Measurements from ENCODE around the gene CDK5. TPM values are rescaled to one million over a fixed set of nuclear protein-coding genes. Genes with fewer than 3 reads are reported as not detected.
A peak's percentile ranks its signal among the peaks of the same experiment; 100 is the strongest.

The CDK5 gene
- total and polyA plus RNA-seq, 2 of the 13 experiments (the other 11 are each of a cell fraction or from before 2014, with no cell fraction given), result 16.4 to 21.3 TPM

DNA sequence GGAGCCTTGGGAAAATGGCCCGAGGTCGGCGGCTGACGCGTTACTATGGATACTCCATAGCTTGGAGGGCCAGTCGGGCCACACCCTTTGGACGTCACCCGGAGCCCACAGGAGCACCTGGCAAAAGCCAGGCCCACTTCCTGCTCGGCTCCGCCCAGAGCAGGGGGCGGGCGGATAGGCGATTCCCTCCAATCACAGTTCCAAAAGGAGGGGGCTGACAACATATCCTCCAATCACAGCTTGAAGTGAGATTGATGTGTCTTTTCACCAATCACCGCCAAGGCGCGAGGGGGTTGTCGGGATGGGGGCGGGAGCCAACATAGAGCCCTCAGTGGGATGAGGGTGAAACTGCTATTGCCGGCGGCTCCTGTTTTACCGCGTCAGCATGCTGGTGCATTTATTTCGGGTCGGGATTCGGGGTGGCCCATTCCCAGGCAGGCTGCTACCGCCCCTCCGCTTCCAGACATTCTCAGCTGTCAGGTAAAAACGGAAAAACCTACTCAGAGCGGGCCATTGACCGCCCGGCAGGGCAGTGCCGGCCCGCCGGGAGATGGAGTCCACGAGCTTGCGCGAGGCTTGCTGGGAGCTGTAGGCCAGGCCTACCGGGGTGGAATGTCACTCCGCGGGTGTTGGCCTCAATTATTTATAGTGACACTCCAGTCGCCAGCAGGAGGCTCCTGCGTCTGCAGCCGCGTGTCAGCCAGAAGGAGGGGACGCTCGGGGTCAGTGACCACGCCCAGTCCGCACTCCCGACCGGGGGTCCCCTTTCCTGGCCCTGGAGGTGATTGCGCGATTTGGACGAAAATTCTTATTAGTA, 29.4 kb downstream of the CDK5 start, which contains the start of gene ABCB8 (continued):
- TF ChIP-seq ZSCAN30 (CRISPR knock-in tag; IDR thresholded peaks at IDR 0.05) (no peak), ERF (CRISPR knock-in tag; IDR thresholded peaks at IDR 0.05) (no peak), SSRP1 (CRISPR knock-in tag; IDR thresholded peaks at IDR 0.05) (no peak), PHF21A (CRISPR knock-in tag; IDR thresholded peaks at IDR 0.05) (peak; percentile 76; the same call in 1 of the 2 replicates), CCDC6 (CRISPR knock-in tag; IDR thresholded peaks at IDR 0.05) (no peak), DNMT1 (CRISPR knock-in tag; IDR thresholded peaks at IDR 0.05) (no peak), THYN1 (CRISPR knock-in tag; IDR thresholded peaks at IDR 0.05; ENCODE audit: borderline replicate concordance, low read depth) (no peak), ZNF589 (CRISPR knock-in tag; conservative IDR thresholded peaks at IDR 0.05) (no peak), NR2F6 (IDR thresholded peaks at IDR 0.05) (no peak; the same call in 1 of the 2 replicates), NR2F6 (CRISPR knock-in tag; IDR thresholded peaks at IDR 0.05) (no peak; the same call in none of the 2 replicates), ZNF33B (CRISPR knock-in tag; IDR thresholded peaks at IDR 0.05) (no peak; the same call in 1 of the 2 replicates), RBM39 (IDR thresholded peaks at IDR 0.05; ENCODE audit: low read depth, low read length, poor library complexity, severe bottlenecking) (peak; percentile 81), CBX2 (IDR thresholded peaks at IDR 0.05; ENCODE audit: low read depth, low read length) (no peak), CBX2 (CRISPR knock-in tag; IDR thresholded peaks at IDR 0.05; ENCODE audit: low read depth) (no peak), KDM3A (CRISPR knock-in tag; IDR thresholded peaks at IDR 0.05; ENCODE audit: low read depth) (no peak), SMC3 (IDR thresholded peaks at IDR 0.05; ENCODE audit: low read length) (no peak), NFIC (IDR thresholded peaks at IDR 0.05; ENCODE audit: low read length) (no peak)
- TF ChIP-seq, protein P1, sequence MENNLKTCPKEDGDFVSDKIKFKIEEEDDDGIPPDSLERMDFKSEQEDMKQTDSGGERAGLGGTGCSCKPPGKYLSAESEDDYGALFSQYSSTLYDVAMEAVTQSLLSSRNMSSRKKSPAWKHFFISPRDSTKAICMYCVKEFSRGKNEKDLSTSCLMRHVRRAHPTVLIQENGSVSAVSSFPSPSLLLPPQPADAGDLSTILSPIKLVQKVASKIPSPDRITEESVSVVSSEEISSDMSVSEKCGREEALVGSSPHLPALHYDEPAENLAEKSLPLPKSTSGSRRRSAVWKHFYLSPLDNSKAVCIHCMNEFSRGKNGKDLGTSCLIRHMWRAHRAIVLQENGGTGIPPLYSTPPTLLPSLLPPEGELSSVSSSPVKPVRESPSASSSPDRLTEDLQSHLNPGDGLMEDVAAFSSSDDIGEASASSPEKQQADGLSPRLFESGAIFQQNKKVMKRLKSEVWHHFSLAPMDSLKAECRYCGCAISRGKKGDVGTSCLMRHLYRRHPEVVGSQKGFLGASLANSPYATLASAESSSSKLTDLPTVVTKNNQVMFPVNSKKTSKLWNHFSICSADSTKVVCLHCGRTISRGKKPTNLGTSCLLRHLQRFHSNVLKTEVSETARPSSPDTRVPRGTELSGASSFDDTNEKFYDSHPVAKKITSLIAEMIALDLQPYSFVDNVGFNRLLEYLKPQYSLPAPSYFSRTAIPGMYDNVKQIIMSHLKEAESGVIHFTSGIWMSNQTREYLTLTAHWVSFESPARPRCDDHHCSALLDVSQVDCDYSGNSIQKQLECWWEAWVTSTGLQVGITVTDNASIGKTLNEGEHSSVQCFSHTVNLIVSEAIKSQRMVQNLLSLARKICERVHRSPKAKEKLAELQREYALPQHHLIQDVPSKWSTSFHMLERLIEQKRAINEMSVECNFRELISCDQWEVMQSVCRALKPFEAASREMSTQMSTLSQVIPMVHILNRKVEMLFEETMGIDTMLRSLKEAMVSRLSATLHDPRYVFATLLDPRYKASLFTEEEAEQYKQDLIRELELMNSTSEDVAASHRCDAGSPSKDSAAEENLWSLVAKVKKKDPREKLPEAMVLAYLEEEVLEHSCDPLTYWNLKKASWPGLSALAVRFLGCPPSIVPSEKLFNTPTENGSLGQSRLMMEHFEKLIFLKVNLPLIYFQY (CRISPR knock-in tag; IDR thresholded peaks at IDR 0.05; ENCODE audit: borderline replicate concordance), result peak; percentile 12; the same call in 1 of the 2 replicates
- TF ChIP-seq, protein P2, sequence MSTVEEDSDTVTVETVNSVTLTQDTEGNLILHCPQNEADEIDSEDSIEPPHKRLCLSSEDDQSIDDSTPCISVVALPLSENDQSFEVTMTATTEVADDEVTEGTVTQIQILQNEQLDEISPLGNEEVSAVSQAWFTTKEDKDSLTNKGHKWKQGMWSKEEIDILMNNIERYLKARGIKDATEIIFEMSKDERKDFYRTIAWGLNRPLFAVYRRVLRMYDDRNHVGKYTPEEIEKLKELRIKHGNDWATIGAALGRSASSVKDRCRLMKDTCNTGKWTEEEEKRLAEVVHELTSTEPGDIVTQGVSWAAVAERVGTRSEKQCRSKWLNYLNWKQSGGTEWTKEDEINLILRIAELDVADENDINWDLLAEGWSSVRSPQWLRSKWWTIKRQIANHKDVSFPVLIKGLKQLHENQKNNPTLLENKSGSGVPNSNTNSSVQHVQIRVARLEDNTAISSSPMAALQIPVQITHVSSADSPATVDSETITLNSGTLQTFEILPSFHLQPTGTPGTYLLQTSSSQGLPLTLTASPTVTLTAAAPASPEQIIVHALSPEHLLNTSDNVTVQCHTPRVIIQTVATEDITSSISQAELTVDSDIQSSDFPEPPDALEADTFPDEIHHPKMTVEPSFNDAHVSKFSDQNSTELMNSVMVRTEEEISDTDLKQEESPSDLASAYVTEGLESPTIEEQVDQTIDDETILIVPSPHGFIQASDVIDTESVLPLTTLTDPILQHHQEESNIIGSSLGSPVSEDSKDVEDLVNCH (CRISPR knock-in tag; IDR thresholded peaks at IDR 0.05), result no peak
- TF ChIP-seq, protein P3, sequence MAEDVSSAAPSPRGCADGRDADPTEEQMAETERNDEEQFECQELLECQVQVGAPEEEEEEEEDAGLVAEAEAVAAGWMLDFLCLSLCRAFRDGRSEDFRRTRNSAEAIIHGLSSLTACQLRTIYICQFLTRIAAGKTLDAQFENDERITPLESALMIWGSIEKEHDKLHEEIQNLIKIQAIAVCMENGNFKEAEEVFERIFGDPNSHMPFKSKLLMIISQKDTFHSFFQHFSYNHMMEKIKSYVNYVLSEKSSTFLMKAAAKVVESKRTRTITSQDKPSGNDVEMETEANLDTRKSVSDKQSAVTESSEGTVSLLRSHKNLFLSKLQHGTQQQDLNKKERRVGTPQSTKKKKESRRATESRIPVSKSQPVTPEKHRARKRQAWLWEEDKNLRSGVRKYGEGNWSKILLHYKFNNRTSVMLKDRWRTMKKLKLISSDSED (CRISPR knock-in tag; IDR thresholded peaks at IDR 0.05), result no peak
- TF ChIP-seq, protein P4, sequence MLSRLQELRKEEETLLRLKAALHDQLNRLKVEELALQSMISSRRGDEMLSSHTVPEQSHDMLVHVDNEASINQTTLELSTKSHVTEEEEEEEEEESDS (CRISPR knock-in tag; IDR thresholded peaks at IDR 0.05; ENCODE audit: borderline replicate concordance), result no peak
- TF ChIP-seq, protein P5, sequence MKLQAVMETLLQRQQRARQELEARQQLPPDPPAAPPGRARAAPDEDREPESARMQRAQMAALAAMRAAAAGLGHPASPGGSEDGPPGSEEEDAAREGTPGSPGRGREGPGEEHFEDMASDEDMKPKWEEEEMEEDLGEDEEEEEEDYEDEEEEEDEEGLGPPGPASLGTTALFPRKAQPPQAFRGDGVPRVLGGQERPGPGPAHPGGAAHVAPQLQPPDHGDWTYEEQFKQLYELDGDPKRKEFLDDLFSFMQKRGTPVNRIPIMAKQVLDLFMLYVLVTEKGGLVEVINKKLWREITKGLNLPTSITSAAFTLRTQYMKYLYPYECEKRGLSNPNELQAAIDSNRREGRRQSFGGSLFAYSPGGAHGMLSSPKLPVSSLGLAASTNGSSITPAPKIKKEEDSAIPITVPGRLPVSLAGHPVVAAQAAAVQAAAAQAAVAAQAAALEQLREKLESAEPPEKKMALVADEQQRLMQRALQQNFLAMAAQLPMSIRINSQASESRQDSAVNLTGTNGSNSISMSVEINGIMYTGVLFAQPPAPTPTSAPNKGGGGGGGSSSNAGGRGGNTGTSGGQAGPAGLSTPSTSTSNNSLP (IDR thresholded peaks at IDR 0.05; ENCODE audit: low read depth, low read length), result peak; percentile 95

All from HepG2 (cell line).